Lower lobe of right lung (tissue), 2 donors: ENCODE measurements around the gene SREBF2. TPM values are rescaled to one million over a fixed set of nuclear protein-coding genes. Genes with fewer than 3 reads are reported as not detected.

ENCODE experiments used
- ATAC-seq, 2 donors: fragments of 200-7000 bp; cut with Tn5 transposase; one replicate each; pipeline ENCODE4 v1.9.1; 2020 to 2022; ENCODE audit warnings: mild to moderate bottlenecking in 2 of 2, moderate library complexity in 2 of 2
- DNase-seq: peaks from one replicate; pipeline ENCODE4 v3.0.0-alpha.2; 2020
- H3K27ac ChIP-seq: fragments of 200-600 bp; one replicate; pipeline ENCODE4 v1.8.0; 2022
- H3K27me3 ChIP-seq: fragments of 200-600 bp; one replicate; pipeline ENCODE4 v1.8.0; 2022; ENCODE audit warnings: low read depth
- H3K36me3 ChIP-seq: fragments of 200-600 bp; one replicate; pipeline ENCODE4 v1.8.0; 2022; ENCODE audit warnings: mild to moderate bottlenecking
- H3K4me1 ChIP-seq: fragments of 200-600 bp; one replicate; pipeline ENCODE4 v1.8.0; 2022
- H3K4me3 ChIP-seq: fragments of 200-600 bp; one replicate; pipeline ENCODE4 v1.8.0; 2022; ENCODE audit warnings: mild to moderate bottlenecking
- H3K9me3 ChIP-seq: fragments of 200-600 bp; one replicate; pipeline ENCODE4 v1.8.0; 2022
- CTCF ChIP-seq: fragments of 200-600 bp; IDR thresholded peaks from one replicate; pipeline ENCODE4 v1.8.0; 2022; ENCODE audit warnings: antibody characterized with exemption, mild to moderate bottlenecking
- intact Hi-C: fragments of 100-400 bp; cut with DNase I; formaldehyde crosslinking; loops from one replicate; pipeline ENCODE4 v1.11.0; 2022
- total RNA-seq: library from RNA; stranded (reverse); fragmentation: NEBNext Ultra II Directional; extraction: Animal tissue kit (Norgen Biotek cat#: 25700); gene quantifications from one replicate; pipeline ENCODE4 v1.2.1, GENCODE V29; 2021
- donor health status: DM: no; HTN: yes; CAD: no; lungs with severe emphysema.

Gene SREBF2
- total RNA-seq, 1 donor from 2014 or later = 132 TPM

DNA sequence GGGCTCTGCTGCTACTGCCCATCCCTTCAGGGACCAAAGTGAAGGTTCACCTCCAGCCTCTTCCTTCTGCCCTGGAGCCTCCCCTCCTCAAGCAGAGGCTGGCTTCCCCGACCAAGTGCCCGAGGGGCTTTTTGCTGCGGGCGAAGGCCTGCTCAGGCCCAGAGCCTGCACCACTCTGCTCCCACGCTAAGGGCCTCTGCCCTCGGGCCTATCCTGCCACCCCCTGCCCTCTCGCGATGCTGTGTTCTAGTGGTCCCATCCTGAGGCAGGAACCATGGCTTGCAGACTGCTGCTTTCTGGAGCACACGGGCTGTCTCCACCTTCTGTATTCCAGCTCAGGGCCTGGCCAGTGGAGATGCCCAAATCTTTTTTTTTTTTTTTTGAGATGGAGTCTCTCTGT is 102.6 kb downstream of the SREBF2 start:
- H3K27ac ChIP-seq = no peak overlapping the region
- H3K4me3 ChIP-seq = no peak overlapping the region
- H3K9me3 ChIP-seq = no peaks in the 10 kb centered on the region
- intact Hi-C loops = no loop called here
- H3K27me3 ChIP-seq = no peaks in the 10 kb centered on the region
- DNase-seq (no peak), ATAC-seq (no peak)
- peaks cover 5% of the 10 kb centered on the region for H3K4me1 ChIP-seq
- TF ChIP-seq CTCF = no peak
- H3K36me3 ChIP-seq = no peaks in the 10 kb centered on the region

DNA sequence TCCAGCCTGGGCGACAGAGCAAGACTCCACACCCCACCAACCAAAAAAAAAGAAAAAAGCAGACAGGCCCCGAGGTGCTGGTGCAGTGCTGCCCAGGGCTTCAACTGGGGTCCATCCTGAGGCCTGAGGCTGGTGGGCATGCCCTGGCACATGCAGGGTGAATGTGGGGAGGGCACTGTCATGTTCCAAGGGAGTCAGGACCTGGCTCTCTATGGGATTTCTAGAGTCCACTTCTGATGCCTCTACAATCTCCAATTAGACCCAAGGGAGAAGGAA is 103.9 kb downstream of the SREBF2 start:
- Histone ChIP-seq H3K9me3 (no peaks in the 10 kb centered on the region), H3K27ac (no peak overlapping the region), H3K4me1 (peaks cover 14% of the 10 kb centered on the region), H3K27me3 (no peaks in the 10 kb centered on the region), H3K36me3 (no peaks in the 10 kb centered on the region), H3K4me3 (no peak overlapping the region)
- intact Hi-C loops = no loop called here
- DNase-seq (no peak), ATAC-seq (no peak)
- TF ChIP-seq CTCF = no peak

DNA sequence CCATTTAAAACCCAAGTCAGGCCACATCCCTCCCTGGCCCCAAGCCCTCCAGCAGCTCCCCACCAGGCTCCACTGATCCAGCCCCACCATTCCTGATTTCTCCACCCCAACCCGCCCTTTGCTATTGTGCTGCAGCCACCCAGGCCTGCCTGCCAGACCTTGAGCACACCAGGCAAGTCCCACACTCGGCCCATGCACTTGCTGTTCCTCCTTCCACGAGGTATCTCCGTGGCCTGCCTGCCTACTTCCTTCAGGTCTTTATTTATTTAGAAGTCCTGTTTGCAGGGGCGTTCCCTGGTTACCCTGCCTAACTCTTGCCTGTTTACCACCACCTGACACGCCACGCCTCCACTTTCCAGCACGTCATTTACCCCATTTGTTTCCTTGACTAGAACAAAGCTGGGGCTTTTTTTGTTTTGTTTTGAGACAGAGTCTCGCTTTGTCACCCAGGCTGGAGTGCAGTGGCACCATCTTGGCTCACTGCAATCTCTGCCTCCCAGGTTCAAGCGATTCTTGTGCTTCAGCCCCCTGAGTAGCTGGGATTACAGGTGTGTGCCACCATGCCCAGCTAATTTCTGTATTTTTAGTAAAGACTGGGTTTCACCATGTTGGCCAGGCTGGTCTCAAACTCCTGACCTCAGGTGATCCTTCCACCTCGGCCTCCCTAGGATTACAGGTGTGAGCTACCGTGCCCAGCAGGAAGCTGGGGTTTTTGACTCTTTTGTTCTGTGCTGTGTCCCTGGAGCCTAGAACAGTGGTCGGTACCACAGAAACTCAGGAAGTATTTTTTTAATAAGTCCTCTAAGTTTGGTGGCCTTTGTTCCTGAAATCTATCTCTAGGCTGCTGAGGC is 107.3 kb downstream of the SREBF2 start:
- no peak for TF ChIP-seq CTCF
- ATAC-seq (peak; percentile 36), DNase-seq (peak; percentile 66)
- H3K27ac ChIP-seq = peak overlapping the region; percentile 70
- H3K9me3 ChIP-seq = no peaks in the 10 kb centered on the region
- no peak overlapping the region for H3K4me3 ChIP-seq
- peaks cover 14% of the 10 kb centered on the region for H3K4me1 ChIP-seq
- intact Hi-C loops = loop anchor here (5.0 kb wide), 1 partner anchor 243 kb away; the partner anchor contains the start of gene MEI1
- no peaks in the 10 kb centered on the region for H3K27me3 ChIP-seq
- H3K36me3 ChIP-seq = no peaks in the 10 kb centered on the region

GRCh38 chr22:41940832-41941765 is 108.2 kb downstream of the SREBF2 start:
- peak; percentile 86 for DNase-seq
- peak; percentile 93 for TF ChIP-seq CTCF
- H3K27ac ChIP-seq = peak overlapping the region; percentile 70
- H3K36me3 ChIP-seq = no peaks in the 10 kb centered on the region
- no peaks in the 10 kb centered on the region for H3K9me3 ChIP-seq
- H3K27me3 ChIP-seq = no peaks in the 10 kb centered on the region
- H3K4me3 ChIP-seq = no peak overlapping the region
- peak; percentile 92 to 93 for ATAC-seq
- intact Hi-C loops = loop anchor here (5.0 kb wide), 1 partner anchor 244 kb away; the partner anchor contains the start of gene MEI1
- H3K4me1 ChIP-seq = peaks cover 20% of the 10 kb centered on the region

GRCh38 chr22:41943661-41944209 is 110.8 kb downstream of the SREBF2 start:
- no peak for TF ChIP-seq CTCF
- H3K27me3 ChIP-seq = no peaks in the 10 kb centered on the region
- no peaks in the 10 kb centered on the region for H3K9me3 ChIP-seq
- DNase-seq = no peak
- no peak overlapping the region for H3K4me3 ChIP-seq
- H3K36me3 ChIP-seq = no peaks in the 10 kb centered on the region
- intact Hi-C loops = loop anchor here (5.0 kb wide), 1 partner anchor 246 kb away; the partner anchor contains the start of gene MEI1
- ATAC-seq = no peak
- H3K27ac ChIP-seq = no peak overlapping the region
- peaks cover 31% of the 10 kb centered on the region for H3K4me1 ChIP-seq
